ENCODE results near the gene STT3A. TPM values are rescaled to one million over a fixed set of nuclear protein-coding genes. Genes with fewer than 3 reads are reported as not detected.

The STT3A gene
- total and polyA plus RNA-seq, 10 of the 15 experiments (the other 5 are each of a cell fraction or from before 2014, with no cell fraction given): 74.4 to 202 (median 118) TPM

GRCh38 chr11:125578783-125579182, 13.9 kb upstream of the STT3A start (continued):
- TF ChIP-seq E2F4 (IDR thresholded peaks at IDR 0.05; ENCODE audit: low read depth, low read length): no peak

GRCh38 chr11:125579811-125580210, 12.8 kb upstream of the STT3A start:
- H3K4me3 ChIP-seq: no peak overlapping the region
- no peak overlapping the region for H2AFZ ChIP-seq (ENCODE audit: control insufficient read depth, low read depth, low read length)
- POLR2A ChIA-PET: interaction anchor here (1.6 to 2.8 kb wide), 2 partner anchors 8 to 10 kb away, joined by 3 to 8 read pairs; partner anchors contain the start of gene EI24
- CTCF ChIA-PET: interaction anchor here (1.1 to 1.2 kb wide), 2 partner anchors 10 to 48 kb away, joined by 3 to 4 read pairs; partner anchors contain the start of gene EI24
- no TSS peak for BruUV-seq (replicated peaks)
- H3K4me2 ChIP-seq (ENCODE audit: control insufficient read depth, insufficient read depth): no peak overlapping the region
- H3K9me3 ChIP-seq (replicated peaks; ENCODE audit: control insufficient read depth, insufficient read depth, low read length): no peaks in the 10 kb centered on the region
- SMC1A ChIA-PET (ENCODE audit: uncharacterized antibody, unreplicated experiment): no interaction called here
- TF ChIP-seq JUND (IDR thresholded peaks at IDR 0.05; ENCODE audit: low read depth, low read length) (no peak), SUZ12 (IDR thresholded peaks at IDR 0.05; ENCODE audit: unreplicated experiment) (no peak)
- H3K27ac ChIP-seq (ENCODE audit: control insufficient read depth, insufficient read depth): no peak overlapping the region
- no peak for FAIRE-seq
- in situ Hi-C loops (cut with MboI): no loop called here
- intact Hi-C loops (cut with micrococcal nuclease; ENCODE audit: unreplicated experiment): no loop called here
- H3K4me1 ChIP-seq (ENCODE audit: control insufficient read depth, insufficient read depth, low read length): no peaks in the 10 kb centered on the region
- RAD21 ChIA-PET (ENCODE audit: unreplicated experiment): interaction anchor here (1.5 kb wide), 1 partner anchor 12 kb away, joined by 4 read pairs; no protein-coding TSS in a partner anchor
- DNase-seq (ENCODE audit: low read depth, low spot score): no peak
- no peaks in the 10 kb centered on the region for H4K20me1 ChIP-seq (ENCODE audit: control insufficient read depth, insufficient read depth)
- no peaks in the 10 kb centered on the region for H3K79me2 ChIP-seq (ENCODE audit: control insufficient read depth, insufficient read depth, low read length)
- H3K36me3 ChIP-seq (ENCODE audit: control insufficient read depth in 2 of 2, insufficient read depth in 2 of 2, low read length in 1 of 2): peaks cover 14 to 35% of the 10 kb centered on the region in 2 experiments
- no peak for ATAC-seq
- no peaks in the 10 kb centered on the region for H3K27me3 ChIP-seq (replicated peaks in 1 of 2; ENCODE audit: control insufficient read depth in 2 of 2, insufficient read depth in 2 of 2, low read length in 1 of 2)
- H3K9ac ChIP-seq (ENCODE audit: control insufficient read depth, insufficient read depth, low read length): no peak overlapping the region
- 80% methylated on average over 5 of the region's 5 CpGs for WGBS (ENCODE audit: insufficient coverage, insufficient replicate concordance, low lambda C conversion rate, missing lambda C conversion rate)

GRCh38 chr11:125583496-125583895, 9.2 kb upstream of the STT3A start:
- Histone ChIP-seq H3K4me2 (ENCODE audit: control insufficient read depth, insufficient read depth) (no peak overlapping the region), H3K27me3 (replicated peaks in 1 of 2; ENCODE audit: control insufficient read depth in 2 of 2, insufficient read depth in 2 of 2, low read length in 1 of 2) (no peaks in the 10 kb centered on the region), H3K4me1 (ENCODE audit: control insufficient read depth, insufficient read depth, low read length) (no peaks in the 10 kb centered on the region), H4K20me1 (ENCODE audit: control insufficient read depth, insufficient read depth) (no peaks in the 10 kb centered on the region), H3K9ac (ENCODE audit: control insufficient read depth, insufficient read depth, low read length) (no peak overlapping the region), H2AFZ (ENCODE audit: control insufficient read depth, low read depth, low read length) (no peak overlapping the region), H3K4me3 (no peak overlapping the region), H3K79me2 (ENCODE audit: control insufficient read depth, insufficient read depth, low read length) (no peaks in the 10 kb centered on the region), H3K36me3 (ENCODE audit: control insufficient read depth in 2 of 2, insufficient read depth in 2 of 2, low read length in 1 of 2) (peaks cover 10 to 21% of the 10 kb centered on the region in 2 experiments), H3K27ac (ENCODE audit: control insufficient read depth, insufficient read depth) (no peak overlapping the region), H3K9me3 (replicated peaks; ENCODE audit: control insufficient read depth, insufficient read depth, low read length) (no peaks in the 10 kb centered on the region)
- ATAC-seq (no peak), DNase-seq (ENCODE audit: low read depth, low spot score) (no peak), FAIRE-seq (no peak)
- BruUV-seq (replicated peaks): no TSS peak
- ChIA-PET SMC1A (ENCODE audit: uncharacterized antibody, unreplicated experiment) (no interaction called here), RAD21 (ENCODE audit: unreplicated experiment) (no interaction called here), CTCF (no interaction called here), POLR2A (interaction anchor here (0.6 to 1.3 kb wide), 2 partner anchors 9 to 590 kb away, joined by 3 to 4 read pairs; partner anchors contain the start of gene STT3A)
- WGBS (ENCODE audit: insufficient coverage, insufficient replicate concordance, low lambda C conversion rate, missing lambda C conversion rate): 99% methylated on average over 11 of the region's 11 CpGs
- in situ Hi-C loops (cut with MboI): no loop called here
- intact Hi-C loops (cut with micrococcal nuclease; ENCODE audit: unreplicated experiment): no loop called here
- TF ChIP-seq EP300 (IDR thresholded peaks at IDR 0.05; ENCODE audit: borderline replicate concordance in 1 of 2, control insufficient read depth in 1 of 2, low read depth in 2 of 2, low read length in 2 of 2): no peak
- TF ChIP-seq, protein P1, sequence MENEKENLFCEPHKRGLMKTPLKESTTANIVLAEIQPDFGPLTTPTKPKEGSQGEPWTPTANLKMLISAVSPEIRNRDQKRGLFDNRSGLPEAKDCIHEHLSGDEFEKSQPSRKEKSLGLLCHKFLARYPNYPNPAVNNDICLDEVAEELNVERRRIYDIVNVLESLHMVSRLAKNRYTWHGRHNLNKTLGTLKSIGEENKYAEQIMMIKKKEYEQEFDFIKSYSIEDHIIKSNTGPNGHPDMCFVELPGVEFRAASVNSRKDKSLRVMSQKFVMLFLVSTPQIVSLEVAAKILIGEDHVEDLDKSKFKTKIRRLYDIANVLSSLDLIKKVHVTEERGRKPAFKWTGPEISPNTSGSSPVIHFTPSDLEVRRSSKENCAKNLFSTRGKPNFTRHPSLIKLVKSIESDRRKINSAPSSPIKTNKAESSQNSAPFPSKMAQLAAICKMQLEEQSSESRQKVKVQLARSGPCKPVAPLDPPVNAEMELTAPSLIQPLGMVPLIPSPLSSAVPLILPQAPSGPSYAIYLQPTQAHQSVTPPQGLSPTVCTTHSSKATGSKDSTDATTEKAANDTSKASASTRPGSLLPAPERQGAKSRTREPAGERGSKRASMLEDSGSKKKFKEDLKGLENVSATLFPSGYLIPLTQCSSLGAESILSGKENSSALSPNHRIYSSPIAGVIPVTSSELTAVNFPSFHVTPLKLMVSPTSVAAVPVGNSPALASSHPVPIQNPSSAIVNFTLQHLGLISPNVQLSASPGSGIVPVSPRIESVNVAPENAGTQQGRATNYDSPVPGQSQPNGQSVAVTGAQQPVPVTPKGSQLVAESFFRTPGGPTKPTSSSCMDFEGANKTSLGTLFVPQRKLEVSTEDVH (IDR thresholded peaks at IDR 0.05; ENCODE audit: low read depth, partially characterized antibody): no peak
- no peak for TF ChIP-seq TARDBP (IDR thresholded peaks at IDR 0.05; ENCODE audit: borderline replicate concordance)
- no peak for TF ChIP-seq IKZF2 (IDR thresholded peaks at IDR 0.05)
- TF ChIP-seq, protein P2, sequence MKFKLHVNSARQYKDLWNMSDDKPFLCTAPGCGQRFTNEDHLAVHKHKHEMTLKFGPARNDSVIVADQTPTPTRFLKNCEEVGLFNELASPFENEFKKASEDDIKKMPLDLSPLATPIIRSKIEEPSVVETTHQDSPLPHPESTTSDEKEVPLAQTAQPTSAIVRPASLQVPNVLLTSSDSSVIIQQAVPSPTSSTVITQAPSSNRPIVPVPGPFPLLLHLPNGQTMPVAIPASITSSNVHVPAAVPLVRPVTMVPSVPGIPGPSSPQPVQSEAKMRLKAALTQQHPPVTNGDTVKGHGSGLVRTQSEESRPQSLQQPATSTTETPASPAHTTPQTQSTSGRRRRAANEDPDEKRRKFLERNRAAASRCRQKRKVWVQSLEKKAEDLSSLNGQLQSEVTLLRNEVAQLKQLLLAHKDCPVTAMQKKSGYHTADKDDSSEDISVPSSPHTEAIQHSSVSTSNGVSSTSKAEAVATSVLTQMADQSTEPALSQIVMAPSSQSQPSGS (IDR thresholded peaks at IDR 0.05; ENCODE audit: low read length): no peak
- no peak for TF ChIP-seq RUNX3 (IDR thresholded peaks at IDR 0.05; ENCODE audit: low read length)

Data from GM12878 (cell line).